ENCODE results near the gene L2HGDH. TPM values are rescaled to one million over a fixed set of nuclear protein-coding genes. Genes with fewer than 3 reads are reported as not detected.

L2HGDH gene
- total RNA-seq, 1 experiment from 2014 or later: 16.9 TPM

GRCh38 chr14:50231475-50232275 lies 80.4 kb downstream of the L2HGDH start, which contains the start of gene SOS2 (continued):
- TF ChIP-seq CTCF (IDR thresholded peaks at IDR 0.05 in 2 of 3, conservative IDR thresholded peaks at IDR 0.05 in 1 of 3; ENCODE audit: borderline replicate concordance in 1 of 3, insufficient read depth in 1 of 3, low read depth in 2 of 3, low read length in 2 of 3): no peak
- no peak for TF ChIP-seq SP1 (IDR thresholded peaks at IDR 0.05; ENCODE audit: low read depth)

GRCh38 chr14:50230701-50231474 lies 81.1 kb downstream of the L2HGDH start:
- Histone ChIP-seq H3K9me3 (ENCODE audit: control insufficient read depth in 1 of 2, insufficient read depth in 1 of 2, low read depth in 1 of 2, low read length in 2 of 2) (no peaks in the 10 kb centered on the region; a peak in 1 of 4 replicates), H3K9me2 (ENCODE audit: insufficient read depth) (no peaks in the 10 kb centered on the region), H3K4me1 (ENCODE audit: control insufficient read depth in 1 of 2, insufficient read depth in 2 of 2, low read length in 2 of 2) (peaks cover 17 to 21% of the 10 kb centered on the region in 2 experiments), H2AFZ (ENCODE audit: low read depth, low read length, poor library complexity, severe bottlenecking) (peak overlapping the region; percentile 16), H3K79me2 (ENCODE audit: insufficient read depth, low read length) (peaks cover 26% of the 10 kb centered on the region), H3K36me3 (ENCODE audit: control insufficient read depth in 1 of 2, insufficient read depth in 2 of 2, low read length in 2 of 2) (no peaks in the 10 kb centered on the region), H3K4me2 (ENCODE audit: low read length) (peak overlapping the region; percentile 97), H3K4me3 (replicated peaks in 1 of 2; ENCODE audit: low read depth in 1 of 2, low read length in 2 of 2) (peak overlapping the region; percentile 76 to 83), H3K27ac (ENCODE audit: low read depth, low read length) (peak overlapping the region; percentile 76), H3K9ac (ENCODE audit: low read length) (peak overlapping the region; percentile 66), H3K27me3 (ENCODE audit: insufficient read depth, low read length) (no peaks in the 10 kb centered on the region), H4K20me1 (ENCODE audit: insufficient read depth) (no peaks in the 10 kb centered on the region)
- no TSS peak for BruUV-seq (replicated peaks)
- TF ChIP-seq CEBPB (IDR thresholded peaks at IDR 0.05; ENCODE audit: low read depth): 0 out of 2 replicates have a peak, but pooled peaks have one; percentile 61
- TF ChIP-seq EGR1 (IDR thresholded peaks at IDR 0.05; ENCODE audit: low read depth): no peak
- TF ChIP-seq ZFX (IDR thresholded peaks at IDR 0.05): peak; percentile 79
- 0 out of 2 replicates have a peak, but pooled peaks have one; percentile 30 for TF ChIP-seq FOSL1 (IDR thresholded peaks at IDR 0.05; ENCODE audit: low read depth)
- TF ChIP-seq JUND (IDR thresholded peaks at IDR 0.05): 0 out of 2 replicates have a peak, but pooled peaks have one; percentile 26
- ATAC-seq: peak; percentile 49
- peak; percentile 21 for DNase-seq (ENCODE audit: low read depth, low spot score)
- RAD21 ChIA-PET (ENCODE audit: low non-redundant PET in 1 of 2, low total read pairs in 2 of 2, uncharacterized antibody in 2 of 2, unreplicated experiment in 2 of 2): no interaction called here
- CTCF ChIA-PET: no interaction called here
- POLR2A ChIA-PET: no interaction called here
- intact Hi-C loops (cut with micrococcal nuclease): loop anchor here (2.0 kb wide), 1 partner anchor 368 kb away; no protein-coding TSS in a partner anchor

Measured in HCT116 (cell line).